GM23338 (cell line): Measurements from ENCODE around the gene SEM1. TPM values are rescaled to one million over a fixed set of nuclear protein-coding genes. Genes with fewer than 3 reads are reported as not detected.

Experiments
- ATAC-seq: fragments of 200-7000 bp; cut with Tn5 transposase; 3 replicates; pipeline ENCODE4 v1.9.1; 2020
- DNase-seq: peaks from one replicate; pipeline ENCODE4 v3.0.0-alpha.2; 2015; ENCODE audit warnings: low spot score
- H2AFZ ChIP-seq: fragments of 200-600 bp; sonication (generic); 2 replicates; pipeline ENCODE4 v1.8.0; 2016; ENCODE audit warnings: antibody characterized with exemption, mild to moderate bottlenecking, moderate library complexity
- H3F3A ChIP-seq: fragments of 200-600 bp; sonication (generic); replicated peaks from 2 replicates; pipeline ENCODE4 v1.8.0; 2017; ENCODE audit warnings: antibody characterized with exemption, mixed run types, low read depth
- H3K27ac ChIP-seq: fragments of 200-600 bp; sonication (generic); 2 replicates; pipeline ENCODE4 v1.6.1; 2016; ENCODE audit warnings: low read depth
- H3K27me3 ChIP-seq: fragments of 200-600 bp; sonication (generic); 2 replicates; pipeline ENCODE4 v1.8.0; 2016; ENCODE audit warnings: mild to moderate bottlenecking, mixed run types, moderate library complexity; ENCODE audit not compliant: insufficient read depth
- H3K36me3 ChIP-seq: fragments of 200-600 bp; sonication (generic); 2 replicates; pipeline ENCODE4 v1.8.0; 2016; ENCODE audit warnings: mild to moderate bottlenecking; ENCODE audit not compliant: insufficient read depth
- H3K4me1 ChIP-seq: fragments of 200-600 bp; sonication (generic); 2 replicates; pipeline ENCODE4 v1.8.0; 2016; ENCODE audit warnings: mild to moderate bottlenecking, moderate library complexity; ENCODE audit not compliant: insufficient read depth
- H3K4me2 ChIP-seq: fragments of 200-600 bp; sonication (generic); 2 replicates; pipeline ENCODE4 v1.7.1; 2017; ENCODE audit warnings: mixed run types
- H3K4me3 ChIP-seq: fragments of 200-600 bp; sonication (generic); 2 replicates; pipeline ENCODE4 v1.6.1; 2016; ENCODE audit warnings: mixed run types
- H3K79me2 ChIP-seq: fragments of 200-600 bp; sonication (generic); replicated peaks from 2 replicates; pipeline ENCODE4 v1.8.0; 2017; ENCODE audit warnings: mild to moderate bottlenecking; ENCODE audit not compliant: insufficient read depth
- H3K9me2 ChIP-seq: fragments of 200-600 bp; sonication (generic); 2 replicates; pipeline ENCODE4 v1.8.0; 2017; ENCODE audit not compliant: insufficient read depth
- H4K20me1 ChIP-seq: fragments of 200-600 bp; sonication (generic); replicated peaks from 2 replicates; pipeline ENCODE4 v1.8.0; 2017; ENCODE audit warnings: mild to moderate bottlenecking; ENCODE audit not compliant: insufficient read depth
- H3K27ac Mint-ChIP-seq: 2 replicates; pipeline ENCODE4 v1.8.0; 2020; ENCODE audit warnings: inconsistent platforms, mild to moderate bottlenecking, moderate library complexity, mixed read lengths
- H3K27me3 Mint-ChIP-seq: 3 replicates; pipeline ENCODE4 v1.8.0; 2022; ENCODE audit warnings: low read depth, mild to moderate bottlenecking, moderate library complexity, mixed read lengths, inconsistent platforms; ENCODE audit not compliant: insufficient read depth, poor library complexity
- H3K36me3 Mint-ChIP-seq: 3 replicates; pipeline ENCODE4 v1.8.0; 2021; ENCODE audit warnings: low read depth, mild to moderate bottlenecking, inconsistent platforms, moderate library complexity, mixed read lengths
- H3K4me1 Mint-ChIP-seq: 3 replicates; pipeline ENCODE4 v1.8.0; 2020; ENCODE audit warnings: mild to moderate bottlenecking, inconsistent platforms, mixed read lengths
- H3K4me3 Mint-ChIP-seq: 3 replicates; pipeline ENCODE4 v1.8.0; 2021; ENCODE audit warnings: moderate library complexity, mild to moderate bottlenecking, inconsistent platforms, mixed read lengths
- H3K9me3 Mint-ChIP-seq: 3 replicates; pipeline ENCODE4 v1.8.0; 2020; ENCODE audit warnings: moderate library complexity, mild to moderate bottlenecking, inconsistent platforms, mixed read lengths
- CREB1 ChIP-seq: fragments of 250-450 bp; sonication (Bioruptor Pico); IDR thresholded peaks from 2 replicates; pipeline ENCODE4 v1.5.0; 2020; ENCODE audit warnings: low read depth, mild to moderate bottlenecking, moderate library complexity
- EZH2 ChIP-seq: fragments of 200-600 bp; sonication (generic); IDR thresholded peaks from one replicate; pipeline ENCODE4 v1.8.0; 2017; ENCODE audit warnings: antibody characterized with exemption, mild to moderate bottlenecking, low read depth; ENCODE audit not compliant: unreplicated experiment
- EZH2phosphoT487 ChIP-seq: fragments of 200-600 bp; sonication (generic); IDR thresholded peaks from one replicate; pipeline ENCODE4 v1.8.1; 2018; ENCODE audit warnings: antibody characterized with exemption; ENCODE audit not compliant: unreplicated experiment
- JUNB ChIP-seq: IDR thresholded peaks from one replicate; pipeline ENCODE4 v1.6.1; 2016; ENCODE audit warnings: antibody characterized with exemption; ENCODE audit not compliant: unreplicated experiment
- NANOG ChIP-seq: IDR thresholded peaks from 2 replicates; pipeline ENCODE4 v1.6.1; 2016; ENCODE audit warnings: antibody characterized with exemption, borderline replicate concordance
- POLR2AphosphoS5 ChIP-seq: IDR thresholded peaks from 2 replicates; pipeline ENCODE4 v1.6.1; 2016; ENCODE audit warnings: antibody characterized with exemption, low read depth
- ZNF114 ChIP-seq: fragments of 250-450 bp; sonication (Bioruptor Pico); IDR thresholded peaks from 2 replicates; pipeline ENCODE4 v1.5.0; 2020; ENCODE audit warnings: mild to moderate bottlenecking, moderate library complexity
- polyA plus RNA-seq: library from polyadenylated mRNA; unstranded; fragments of >200 nt; fragmentation: Nextera tagmentation; extraction: Ambion mirVana; gene quantifications from 2 replicates; pipeline ENCODE4 v1.2.1, GENCODE V29; 2016
- total RNA-seq: library from RNA; depleted of rRNA; stranded (reverse); fragments of >200 nt; shearing (Covaris generic); gene quantifications from 2 replicates; pipeline ENCODE4 v1.2.3, GENCODE V29; 2014
- TF ChIP-seq, protein P1 (sequence below): fragments of 250-450 bp; sonication (Bioruptor Pico); IDR thresholded peaks from 2 replicates; pipeline ENCODE4 v1.5.0; 2020; ENCODE audit warnings: mild to moderate bottlenecking, moderate library complexity
- TF ChIP-seq, protein P2 (sequence below): IDR thresholded peaks from one replicate; pipeline ENCODE4 v1.6.1; 2018; ENCODE audit warnings: antibody characterized with exemption; ENCODE audit not compliant: unreplicated experiment

SEM1 gene
- total and polyA plus RNA-seq, 2 experiments from 2014 or later = 71.7 to 1,042 TPM

DNA sequence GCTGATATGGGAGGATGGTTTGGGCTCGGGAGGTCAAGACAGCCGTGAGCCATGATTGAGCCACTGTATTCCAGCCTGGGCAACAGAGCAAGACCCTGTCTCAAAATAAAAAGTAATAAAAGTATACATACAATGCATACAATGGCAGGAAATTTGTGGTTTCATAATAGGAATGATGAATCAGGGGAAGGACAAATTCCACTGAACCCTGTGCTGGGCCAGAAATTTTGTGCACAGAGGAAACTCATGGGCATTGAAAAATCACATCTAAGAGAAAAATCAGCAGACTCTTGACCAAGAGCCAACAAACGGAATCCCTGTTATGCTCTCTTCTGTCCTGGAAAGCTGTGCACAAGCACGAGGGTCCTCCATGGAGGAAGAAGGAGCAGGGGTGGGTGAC lies 35.1 kb downstream of the SEM1 start (continued):
- TF ChIP-seq, protein P1, sequence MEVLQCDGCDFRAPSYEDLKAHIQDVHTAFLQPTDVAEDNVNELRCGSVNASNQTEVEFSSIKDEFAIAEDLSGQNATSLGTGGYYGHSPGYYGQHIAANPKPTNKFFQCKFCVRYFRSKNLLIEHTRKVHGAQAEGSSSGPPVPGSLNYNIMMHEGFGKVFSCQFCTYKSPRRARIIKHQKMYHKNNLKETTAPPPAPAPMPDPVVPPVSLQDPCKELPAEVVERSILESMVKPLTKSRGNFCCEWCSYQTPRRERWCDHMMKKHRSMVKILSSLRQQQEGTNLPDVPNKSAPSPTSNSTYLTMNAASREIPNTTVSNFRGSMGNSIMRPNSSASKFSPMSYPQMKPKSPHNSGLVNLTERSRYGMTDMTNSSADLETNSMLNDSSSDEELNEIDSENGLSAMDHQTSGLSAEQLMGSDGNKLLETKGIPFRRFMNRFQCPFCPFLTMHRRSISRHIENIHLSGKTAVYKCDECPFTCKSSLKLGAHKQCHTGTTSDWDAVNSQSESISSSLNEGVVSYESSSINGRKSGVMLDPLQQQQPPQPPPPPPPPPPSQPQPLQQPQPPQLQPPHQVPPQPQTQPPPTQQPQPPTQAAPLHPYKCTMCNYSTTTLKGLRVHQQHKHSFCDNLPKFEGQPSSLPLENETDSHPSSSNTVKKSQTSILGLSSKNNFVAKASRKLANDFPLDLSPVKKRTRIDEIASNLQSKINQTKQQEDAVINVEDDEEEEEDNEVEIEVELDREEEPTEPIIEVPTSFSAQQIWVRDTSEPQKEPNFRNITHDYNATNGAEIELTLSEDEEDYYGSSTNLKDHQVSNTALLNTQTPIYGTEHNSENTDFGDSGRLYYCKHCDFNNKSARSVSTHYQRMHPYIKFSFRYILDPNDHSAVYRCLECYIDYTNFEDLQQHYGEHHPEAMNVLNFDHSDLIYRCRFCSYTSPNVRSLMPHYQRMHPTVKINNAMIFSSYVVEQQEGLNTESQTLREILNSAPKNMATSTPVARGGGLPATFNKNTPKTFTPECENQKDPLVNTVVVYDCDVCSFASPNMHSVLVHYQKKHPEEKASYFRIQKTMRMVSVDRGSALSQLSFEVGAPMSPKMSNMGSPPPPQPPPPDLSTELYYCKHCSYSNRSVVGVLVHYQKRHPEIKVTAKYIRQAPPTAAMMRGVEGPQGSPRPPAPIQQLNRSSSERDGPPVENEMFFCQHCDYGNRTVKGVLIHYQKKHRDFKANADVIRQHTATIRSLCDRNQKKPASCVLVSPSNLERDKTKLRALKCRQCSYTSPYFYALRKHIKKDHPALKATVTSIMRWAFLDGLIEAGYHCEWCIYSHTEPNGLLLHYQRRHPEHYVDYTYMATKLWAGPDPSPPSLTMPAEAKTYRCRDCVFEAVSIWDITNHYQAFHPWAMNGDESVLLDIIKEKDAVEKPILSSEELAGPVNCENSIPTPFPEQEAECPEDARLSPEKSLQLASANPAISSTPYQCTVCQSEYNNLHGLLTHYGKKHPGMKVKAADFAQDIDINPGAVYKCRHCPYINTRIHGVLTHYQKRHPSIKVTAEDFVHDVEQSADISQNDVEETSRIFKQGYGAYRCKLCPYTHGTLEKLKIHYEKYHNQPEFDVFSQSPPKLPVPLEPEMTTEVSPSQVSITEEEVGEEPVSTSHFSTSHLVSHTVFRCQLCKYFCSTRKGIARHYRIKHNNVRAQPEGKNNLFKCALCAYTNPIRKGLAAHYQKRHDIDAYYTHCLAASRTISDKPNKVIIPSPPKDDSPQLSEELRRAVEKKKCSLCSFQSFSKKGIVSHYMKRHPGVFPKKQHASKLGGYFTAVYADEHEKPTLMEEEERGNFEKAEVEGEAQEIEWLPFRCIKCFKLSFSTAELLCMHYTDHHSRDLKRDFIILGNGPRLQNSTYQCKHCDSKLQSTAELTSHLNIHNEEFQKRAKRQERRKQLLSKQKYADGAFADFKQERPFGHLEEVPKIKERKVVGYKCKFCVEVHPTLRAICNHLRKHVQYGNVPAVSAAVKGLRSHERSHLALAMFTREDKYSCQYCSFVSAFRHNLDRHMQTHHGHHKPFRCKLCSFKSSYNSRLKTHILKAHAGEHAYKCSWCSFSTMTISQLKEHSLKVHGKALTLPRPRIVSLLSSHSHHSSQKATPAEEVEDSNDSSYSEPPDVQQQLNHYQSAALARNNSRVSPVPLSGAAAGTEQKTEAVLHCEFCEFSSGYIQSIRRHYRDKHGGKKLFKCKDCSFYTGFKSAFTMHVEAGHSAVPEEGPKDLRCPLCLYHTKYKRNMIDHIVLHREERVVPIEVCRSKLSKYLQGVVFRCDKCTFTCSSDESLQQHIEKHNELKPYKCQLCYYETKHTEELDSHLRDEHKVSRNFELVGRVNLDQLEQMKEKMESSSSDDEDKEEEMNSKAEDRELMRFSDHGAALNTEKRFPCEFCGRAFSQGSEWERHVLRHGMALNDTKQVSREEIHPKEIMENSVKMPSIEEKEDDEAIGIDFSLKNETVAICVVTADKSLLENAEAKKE (CRISPR knock-in tag) = no peak
- TF ChIP-seq EZH2phosphoT487 = no peak
- no peak for TF ChIP-seq NANOG
- TF ChIP-seq, protein P2, sequence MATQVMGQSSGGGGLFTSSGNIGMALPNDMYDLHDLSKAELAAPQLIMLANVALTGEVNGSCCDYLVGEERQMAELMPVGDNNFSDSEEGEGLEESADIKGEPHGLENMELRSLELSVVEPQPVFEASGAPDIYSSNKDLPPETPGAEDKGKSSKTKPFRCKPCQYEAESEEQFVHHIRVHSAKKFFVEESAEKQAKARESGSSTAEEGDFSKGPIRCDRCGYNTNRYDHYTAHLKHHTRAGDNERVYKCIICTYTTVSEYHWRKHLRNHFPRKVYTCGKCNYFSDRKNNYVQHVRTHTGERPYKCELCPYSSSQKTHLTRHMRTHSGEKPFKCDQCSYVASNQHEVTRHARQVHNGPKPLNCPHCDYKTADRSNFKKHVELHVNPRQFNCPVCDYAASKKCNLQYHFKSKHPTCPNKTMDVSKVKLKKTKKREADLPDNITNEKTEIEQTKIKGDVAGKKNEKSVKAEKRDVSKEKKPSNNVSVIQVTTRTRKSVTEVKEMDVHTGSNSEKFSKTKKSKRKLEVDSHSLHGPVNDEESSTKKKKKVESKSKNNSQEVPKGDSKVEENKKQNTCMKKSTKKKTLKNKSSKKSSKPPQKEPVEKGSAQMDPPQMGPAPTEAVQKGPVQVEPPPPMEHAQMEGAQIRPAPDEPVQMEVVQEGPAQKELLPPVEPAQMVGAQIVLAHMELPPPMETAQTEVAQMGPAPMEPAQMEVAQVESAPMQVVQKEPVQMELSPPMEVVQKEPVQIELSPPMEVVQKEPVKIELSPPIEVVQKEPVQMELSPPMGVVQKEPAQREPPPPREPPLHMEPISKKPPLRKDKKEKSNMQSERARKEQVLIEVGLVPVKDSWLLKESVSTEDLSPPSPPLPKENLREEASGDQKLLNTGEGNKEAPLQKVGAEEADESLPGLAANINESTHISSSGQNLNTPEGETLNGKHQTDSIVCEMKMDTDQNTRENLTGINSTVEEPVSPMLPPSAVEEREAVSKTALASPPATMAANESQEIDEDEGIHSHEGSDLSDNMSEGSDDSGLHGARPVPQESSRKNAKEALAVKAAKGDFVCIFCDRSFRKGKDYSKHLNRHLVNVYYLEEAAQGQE = no peak

DNA sequence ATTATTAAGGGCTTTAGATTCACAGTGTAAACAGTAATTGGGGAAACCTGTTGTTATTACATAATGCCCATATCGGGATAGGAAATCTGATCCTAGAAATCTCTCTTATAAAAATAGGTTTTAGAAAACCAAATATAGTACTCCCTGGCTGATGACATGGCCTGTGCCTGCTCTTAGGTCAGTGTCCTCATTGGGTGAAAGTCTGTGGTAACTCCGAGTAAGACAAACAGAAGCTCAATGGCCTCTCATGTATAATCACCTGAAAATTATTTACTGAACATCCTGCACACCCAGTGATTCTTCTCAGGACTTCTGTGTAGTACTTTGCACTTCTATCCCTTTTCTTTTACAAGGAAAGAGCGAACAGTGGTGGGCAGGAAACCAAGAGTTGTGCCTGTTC lies 37.8 kb downstream of the SEM1 start:
- no peak overlapping the region for H3K4me2 ChIP-seq
- no peak overlapping the region for H3K4me3 ChIP-seq
- H3F3A ChIP-seq = no peaks in the 10 kb centered on the region
- no peak overlapping the region for H3K27ac ChIP-seq
- H3K4me3 Mint-ChIP-seq = no peak overlapping the region
- no peaks in the 10 kb centered on the region for H3K9me2 ChIP-seq
- no peak overlapping the region for H2AFZ ChIP-seq
- DNase-seq (no peak), ATAC-seq (no peak)
- no peaks in the 10 kb centered on the region for H3K9me3 Mint-ChIP-seq
- H3K27ac Mint-ChIP-seq = no peak overlapping the region
- no peaks in the 10 kb centered on the region for H3K4me1 ChIP-seq
- no peaks in the 10 kb centered on the region for H3K27me3 Mint-ChIP-seq
- no peaks in the 10 kb centered on the region for H3K27me3 ChIP-seq
- H4K20me1 ChIP-seq = no peaks in the 10 kb centered on the region; the same call in 1 of the 2 replicates
- H3K36me3 ChIP-seq = no peaks in the 10 kb centered on the region
- no peaks in the 10 kb centered on the region for H3K4me1 Mint-ChIP-seq
- no peaks in the 10 kb centered on the region for H3K79me2 ChIP-seq
- H3K36me3 Mint-ChIP-seq = peaks cover under 1% of the 10 kb centered on the region; the same call in 2 of the 3 replicates
- TF ChIP-seq CREB1 (CRISPR knock-in tag) = no peak
- no peak for TF ChIP-seq ZNF114 (CRISPR knock-in tag)
- TF ChIP-seq NANOG = no peak
- TF ChIP-seq JUNB = no peak
- TF ChIP-seq EZH2 = no peak
- TF ChIP-seq POLR2AphosphoS5 = no peak
